GM12801 (cell line): Measurements from ENCODE around the gene DEFB128.

Experiments
- TF ChIP-seq, protein P1 (sequence below): IDR thresholded peaks from one replicate; pipeline ENCODE4 v1.5.1; 2011; ENCODE audit warnings: control low read depth; ENCODE audit not compliant: insufficient read length; ENCODE audit errors: extremely low read depth

The DEFB128 gene

DNA sequence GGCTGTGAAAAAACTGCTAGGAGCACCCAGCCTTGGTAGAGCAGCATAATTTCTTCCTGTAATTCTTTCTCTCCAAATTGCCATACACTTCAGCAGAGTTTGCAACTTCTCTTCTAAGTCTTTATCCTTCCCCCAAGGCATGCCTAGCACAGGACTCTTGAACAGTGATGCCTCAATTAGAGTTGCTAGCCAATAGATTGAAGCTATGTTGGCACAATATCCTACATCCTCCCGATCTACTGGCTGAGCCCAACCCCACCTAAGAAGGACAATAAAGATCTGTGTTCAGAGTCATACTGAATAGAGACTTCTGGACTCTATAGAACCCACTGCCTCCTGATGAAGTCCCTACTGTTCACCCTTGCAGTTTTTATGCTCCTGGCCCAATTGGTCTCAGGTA is 47.2 kb downstream of the DEFB128 start, which contains the start of gene DEFB126:
DEFB126 (plus strand) TSS at position 301 of the 400 bp plus-strand sequence; CDS start at position 340, 39 bp downstream.
- TF ChIP-seq, protein P1, sequence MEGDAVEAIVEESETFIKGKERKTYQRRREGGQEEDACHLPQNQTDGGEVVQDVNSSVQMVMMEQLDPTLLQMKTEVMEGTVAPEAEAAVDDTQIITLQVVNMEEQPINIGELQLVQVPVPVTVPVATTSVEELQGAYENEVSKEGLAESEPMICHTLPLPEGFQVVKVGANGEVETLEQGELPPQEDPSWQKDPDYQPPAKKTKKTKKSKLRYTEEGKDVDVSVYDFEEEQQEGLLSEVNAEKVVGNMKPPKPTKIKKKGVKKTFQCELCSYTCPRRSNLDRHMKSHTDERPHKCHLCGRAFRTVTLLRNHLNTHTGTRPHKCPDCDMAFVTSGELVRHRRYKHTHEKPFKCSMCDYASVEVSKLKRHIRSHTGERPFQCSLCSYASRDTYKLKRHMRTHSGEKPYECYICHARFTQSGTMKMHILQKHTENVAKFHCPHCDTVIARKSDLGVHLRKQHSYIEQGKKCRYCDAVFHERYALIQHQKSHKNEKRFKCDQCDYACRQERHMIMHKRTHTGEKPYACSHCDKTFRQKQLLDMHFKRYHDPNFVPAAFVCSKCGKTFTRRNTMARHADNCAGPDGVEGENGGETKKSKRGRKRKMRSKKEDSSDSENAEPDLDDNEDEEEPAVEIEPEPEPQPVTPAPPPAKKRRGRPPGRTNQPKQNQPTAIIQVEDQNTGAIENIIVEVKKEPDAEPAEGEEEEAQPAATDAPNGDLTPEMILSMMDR = no peak
